Measurements from ENCODE around the gene IL17B.

Gene IL17B

GRCh38 chr5:149376104-149376503, 3.0 kb downstream of the IL17B start:
- no peak for DNase-seq

- DNase-seq = no peak
Observed at GRCh38 chr5:149375434-149375833, 3.7 kb downstream of the IL17B start.

- no peak for DNase-seq
Observed at GRCh38 chr5:149374801-149375200, 4.3 kb downstream of the IL17B start.

GRCh38 chr5:149374303-149374702, 4.8 kb downstream of the IL17B start:
- DNase-seq = no peak

- no peak for DNase-seq
Observed at GRCh38 chr5:149372932-149373331, 6.2 kb downstream of the IL17B start.

- DNase-seq = no peak
Observed at GRCh38 chr5:149372076-149372795, 6.9 kb downstream of the IL17B start.

GRCh38 chr5:149371296-149371962, 7.7 kb downstream of the IL17B start:
- peak; percentile 67 for DNase-seq

GRCh38 chr5:149370878-149371277, 8.2 kb downstream of the IL17B start:
- DNase-seq = no peak

GRCh38 chr5:149367972-149368645, 11.0 kb downstream of the IL17B start:
- DNase-seq = no peak

GRCh38 chr5:149367249-149367971, 11.7 kb downstream of the IL17B start:
- peak; percentile 59 for DNase-seq

GRCh38 chr5:149366169-149366729, 12.8 kb downstream of the IL17B start:
- no peak for DNase-seq

- no peak for DNase-seq
Observed at GRCh38 chr5:149365418-149365817, 13.7 kb downstream of the IL17B start.

- no peak for DNase-seq
Observed at GRCh38 chr5:149364719-149365118, 14.4 kb downstream of the IL17B start.

GRCh38 chr5:149363936-149364335, 15.2 kb downstream of the IL17B start:
- no peak for DNase-seq

GRCh38 chr5:149363358-149363757, 15.7 kb downstream of the IL17B start:
- DNase-seq = no peak

- DNase-seq = no peak
Observed at GRCh38 chr5:149362541-149362940, 16.6 kb downstream of the IL17B start.

- DNase-seq = no peak
Observed at GRCh38 chr5:149360272-149360671, 18.8 kb downstream of the IL17B start.

- no peak for DNase-seq
Observed at GRCh38 chr5:149358868-149359495, 20.1 kb downstream of the IL17B start.

GRCh38 chr5:149358294-149358651, 20.8 kb downstream of the IL17B start:
- DNase-seq = peak; percentile 29

GRCh38 chr5:149357370-149358293, 21.5 kb downstream of the IL17B start, which contains the start of gene PCYOX1L:
Gene PCYOX1L, plus strand, starts transcription at chr5:149358046. Its CDS starts 23 bp downstream, at chr5:149358069.
- peak; percentile 99 for DNase-seq

GRCh38 chr5:149356391-149356790, 22.7 kb downstream of the IL17B start:
- peak; percentile 38 for DNase-seq
